Lung (tissue), 12 donors: Measurements from ENCODE around the gene MALT1. TPM values are rescaled to one million over a fixed set of nuclear protein-coding genes. Genes with fewer than 3 reads are reported as not detected.

Experiments
- ATAC-seq: fragments of 200-7000 bp; cut with Tn5 transposase; one replicate; pipeline ENCODE4 v1.9.1; 2020; ENCODE audit warnings: moderate number of reproducible peaks; ENCODE audit not compliant: insufficient read depth, low FRiP score
- DNase-seq, 3 donors: peaks; one replicate each; pipeline ENCODE4 v3.0.0-alpha.2; 2013 to 2017
- H3K27ac ChIP-seq, 2 donors: one replicate each; pipeline ENCODE4 v1.5.1; 2013; ENCODE audit warnings: mild to moderate bottlenecking in 2 of 2, moderate library complexity in 2 of 2, control low read depth in 1 of 2, inconsistent platforms in 1 of 2, low read depth in 1 of 2, low read length in 1 of 2
- H3K27me3 ChIP-seq, 3 donors: one replicate each; pipeline ENCODE4 v1.5.1; 2013; ENCODE audit warnings: low read length in 2 of 3; ENCODE audit not compliant: control insufficient read depth in 3 of 3, insufficient read depth in 3 of 3
- H3K36me3 ChIP-seq, 4 donors: one replicate each; pipeline ENCODE4 v1.5.1; 2013; ENCODE audit warnings: low read length in 4 of 4, mild to moderate bottlenecking in 1 of 4, moderate library complexity in 1 of 4; ENCODE audit not compliant: control insufficient read depth in 4 of 4, insufficient read depth in 4 of 4
- H3K4me1 ChIP-seq, 5 donors: one replicate each; pipeline ENCODE4 v1.5.1; 2013; ENCODE audit warnings: low read length in 5 of 5, mild to moderate bottlenecking in 2 of 5, moderate library complexity in 1 of 5; ENCODE audit not compliant: control insufficient read depth in 5 of 5, insufficient read depth in 5 of 5
- H3K4me3 ChIP-seq: one replicate; pipeline ENCODE4 v1.5.1; 2013; ENCODE audit warnings: mild to moderate bottlenecking, control low read depth, moderate library complexity
- H3K9ac ChIP-seq, 2 donors: one replicate each; pipeline ENCODE4 v1.5.1; 2013; ENCODE audit warnings: low read length in 2 of 2, control low read depth in 1 of 2; ENCODE audit not compliant: insufficient read depth in 1 of 2
- H3K9me3 ChIP-seq, 4 donors: one replicate each; pipeline ENCODE4 v1.5.1; 2013; ENCODE audit warnings: low read length in 3 of 4, mild to moderate bottlenecking in 1 of 4, moderate library complexity in 1 of 4; ENCODE audit not compliant: control insufficient read depth in 4 of 4, insufficient read depth in 3 of 4
- WGBS, 2 donors: extraction: QIAGEN DNeasy Blood & Tissue Kit; methylation state at CpG; one replicate each; pipeline ENCODE4 v1.1.7; 2013; 5-methylcytosine and 5-hydroxymethylcytosine counted together
- polyA plus RNA-seq, 2 donors: library from polyadenylated mRNA; stranded (reverse); fragments of 200-250 nt; gene quantifications; one replicate each; pipeline ENCODE4 v1.2.1, GENCODE V29; 2013
- total RNA-seq, 2 donors: library from RNA; depleted of rRNA in 1 of 2; stranded (reverse); fragments of >200 nt in 1 of 2; gene quantifications; one replicate each; pipeline ENCODE4 v1.2.1, GENCODE V29; 2014 to 2021
- TF ChIP-seq, protein P1 (sequence below): IDR thresholded peaks from 2 replicates; pipeline ENCODE4 v1.5.1; 2012; ENCODE audit warnings: mild to moderate bottlenecking; ENCODE audit errors: control extremely low read depth, extremely low read depth
- donor health status: control.
- donor health status: control.
- donor health status: Bipolar disorder and iron deficiency.
- donor health status: healthy.
- donor health status: DM: yes; HTN: yes; CAD: no.

MALT1 gene
- total and polyA plus RNA-seq, 4 donors = 6.1 to 35.6 (median 12.9) TPM

- 53 to 60% methylated on average over 14 of the region's 14 CpGs for WGBS, 2 donors
- Histone ChIP-seq H3K9me3 (no peaks in the 10 kb centered on the region), H3K27ac (no peak overlapping the region), H3K36me3 (no peaks in the 10 kb centered on the region), H3K4me1 (no peaks in the 10 kb centered on the region), H3K9ac (no peak overlapping the region), H3K4me3 (no peak overlapping the region), H3K27me3 (peaks cover 0 to under 1% (median 0%) of the 10 kb centered on the region in 3 donors)
- TF ChIP-seq, protein P1, sequence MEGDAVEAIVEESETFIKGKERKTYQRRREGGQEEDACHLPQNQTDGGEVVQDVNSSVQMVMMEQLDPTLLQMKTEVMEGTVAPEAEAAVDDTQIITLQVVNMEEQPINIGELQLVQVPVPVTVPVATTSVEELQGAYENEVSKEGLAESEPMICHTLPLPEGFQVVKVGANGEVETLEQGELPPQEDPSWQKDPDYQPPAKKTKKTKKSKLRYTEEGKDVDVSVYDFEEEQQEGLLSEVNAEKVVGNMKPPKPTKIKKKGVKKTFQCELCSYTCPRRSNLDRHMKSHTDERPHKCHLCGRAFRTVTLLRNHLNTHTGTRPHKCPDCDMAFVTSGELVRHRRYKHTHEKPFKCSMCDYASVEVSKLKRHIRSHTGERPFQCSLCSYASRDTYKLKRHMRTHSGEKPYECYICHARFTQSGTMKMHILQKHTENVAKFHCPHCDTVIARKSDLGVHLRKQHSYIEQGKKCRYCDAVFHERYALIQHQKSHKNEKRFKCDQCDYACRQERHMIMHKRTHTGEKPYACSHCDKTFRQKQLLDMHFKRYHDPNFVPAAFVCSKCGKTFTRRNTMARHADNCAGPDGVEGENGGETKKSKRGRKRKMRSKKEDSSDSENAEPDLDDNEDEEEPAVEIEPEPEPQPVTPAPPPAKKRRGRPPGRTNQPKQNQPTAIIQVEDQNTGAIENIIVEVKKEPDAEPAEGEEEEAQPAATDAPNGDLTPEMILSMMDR = no peak
- ATAC-seq (no peak), DNase-seq (peak in 1 of 3 donors; percentile 40)
These were observed 90.1 kb downstream of the MALT1 start for GRCh38 chr18:58761241-58761969.

DNA sequence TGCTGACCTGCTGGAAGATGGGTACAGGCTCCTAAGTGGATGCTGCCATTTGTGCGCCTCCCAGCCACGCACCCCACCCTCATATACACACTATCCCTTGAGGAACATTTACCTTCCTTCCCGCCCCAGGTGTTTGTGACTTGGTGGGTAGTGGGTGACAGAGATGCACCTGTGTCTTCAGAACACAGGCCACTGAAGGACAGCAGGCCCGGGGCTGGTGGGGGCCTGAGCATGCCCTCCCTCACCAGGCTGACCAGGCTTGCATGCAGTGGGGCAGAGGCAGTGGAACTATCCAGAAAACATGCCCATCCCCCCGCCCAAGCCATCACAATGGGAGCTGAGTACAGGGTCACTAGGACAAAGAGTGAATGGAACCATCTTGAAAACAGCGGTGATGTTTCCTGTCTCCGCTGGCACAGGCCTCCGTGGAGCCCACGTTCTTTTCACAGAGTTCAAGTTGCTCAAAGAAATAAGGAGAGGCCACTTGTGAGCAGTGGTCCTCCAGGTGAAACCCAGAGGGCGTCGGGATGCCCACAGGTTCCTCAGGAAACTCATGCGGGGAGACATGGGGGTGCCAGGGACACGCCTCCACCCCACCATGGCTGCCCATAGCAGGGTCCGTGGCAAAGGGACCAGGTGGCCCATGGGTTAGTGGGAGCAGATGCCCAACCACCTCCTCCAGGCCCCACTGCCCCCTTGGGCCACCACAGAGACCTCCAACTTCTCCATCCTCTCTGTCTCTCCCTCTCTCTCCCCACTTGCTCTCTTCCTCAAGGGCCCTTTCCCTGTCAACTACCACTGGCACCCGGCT is 90.9 kb downstream of the MALT1 start:
- ATAC-seq (no peak), DNase-seq (no peak)
- H3K36me3 ChIP-seq = no peaks in the 10 kb centered on the region
- peaks cover 0 to 3% (median 0%) of the 10 kb centered on the region in 3 donors for H3K27me3 ChIP-seq
- no peak overlapping the region for H3K9ac ChIP-seq
- no peak overlapping the region for H3K27ac ChIP-seq
- TF ChIP-seq, protein P1 = no peak
- H3K4me3 ChIP-seq = no peak overlapping the region
- no peaks in the 10 kb centered on the region for H3K4me1 ChIP-seq
- 90 to 91% methylated on average over 15 of the region's 15 CpGs for WGBS, 2 donors
- no peaks in the 10 kb centered on the region for H3K9me3 ChIP-seq

GRCh38 chr18:58762781-58763171 is 91.5 kb downstream of the MALT1 start:
- no peak overlapping the region for H3K4me3 ChIP-seq
- H3K4me1 ChIP-seq = no peaks in the 10 kb centered on the region
- no peaks in the 10 kb centered on the region for H3K36me3 ChIP-seq
- DNase-seq (no peak), ATAC-seq (no peak)
- H3K27ac ChIP-seq = no peak overlapping the region
- TF ChIP-seq, protein P1 = no peak
- H3K9me3 ChIP-seq = no peaks in the 10 kb centered on the region
- H3K9ac ChIP-seq = no peak overlapping the region
- peaks cover 0 to 3% (median 0%) of the 10 kb centered on the region in 3 donors for H3K27me3 ChIP-seq
- WGBS, 2 donors = 77 to 82% methylated on average over 10 of the region's 10 CpGs
